ENCODE results near the gene KAT8. TPM values are rescaled to one million over a fixed set of nuclear protein-coding genes. Genes with fewer than 3 reads are reported as not detected.
A peak's percentile ranks its signal among the peaks of the same experiment; 100 is the strongest.

The KAT8 gene
- total and polyA plus RNA-seq, 2 of the 4 experiments (the other 2 are of a cell fraction): 19.4 to 27.4 TPM

DNA sequence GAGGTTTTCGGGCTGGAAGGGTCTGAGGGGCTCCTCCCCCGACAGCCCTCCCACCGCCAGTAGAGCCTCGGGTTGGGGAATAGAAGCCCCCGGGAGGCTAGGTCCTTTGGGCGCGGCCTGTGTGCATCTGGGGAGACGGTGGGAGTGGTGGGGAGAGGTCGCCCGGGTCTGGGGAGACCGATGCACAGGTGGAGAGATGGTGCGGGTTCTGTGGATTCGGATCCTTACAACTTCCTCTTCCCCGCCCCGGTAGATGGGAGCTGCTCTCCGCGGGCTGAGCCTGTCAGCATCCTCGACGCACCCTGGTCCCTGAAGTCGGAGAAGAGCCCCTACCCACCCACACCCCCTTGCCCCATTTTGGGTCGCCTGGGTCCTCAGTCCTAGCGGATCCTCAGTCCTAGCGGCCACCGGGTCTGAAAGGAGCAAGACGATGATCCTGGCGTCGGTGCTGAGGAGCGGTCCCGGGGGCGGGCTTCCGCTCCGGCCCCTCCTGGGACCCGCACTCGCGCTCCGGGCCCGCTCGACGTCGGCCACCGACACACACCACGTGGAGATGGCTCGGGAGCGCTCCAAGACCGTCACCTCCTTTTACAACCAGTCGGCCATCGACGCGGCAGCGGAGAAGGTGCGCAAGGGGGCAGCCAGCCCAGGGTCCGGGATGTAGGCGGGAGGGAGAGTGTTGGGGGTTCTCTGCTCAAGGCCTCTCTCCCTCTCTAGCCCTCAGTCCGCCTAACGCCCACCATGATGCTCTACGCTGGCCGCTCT is 8.5 kb upstream of the KAT8 start:
- ChIA-PET CTCF (no interaction called here), POLR2A (ENCODE audit: unreplicated experiment) (no interaction called here)
- Histone ChIP-seq H4K5ac (ENCODE audit: low read depth, low read length) (no peak overlapping the region), H2BK5ac (ENCODE audit: low read depth, low read length, poor library complexity, severe bottlenecking) (peak overlapping the region; percentile 79), H3K23ac (ENCODE audit: low read depth, low read length) (peak overlapping the region; percentile 38; the same call in 1 of the 2 replicates), H4K8ac (ENCODE audit: low read depth in 2 of 2, low read length in 2 of 2) (peak overlapping the region; percentile 67 to 98; a peak in 2 of 4 replicates), H3K9me1 (ENCODE audit: insufficient read depth, low read length) (peaks cover 11% of the 10 kb centered on the region; the same call in 1 of the 2 replicates), H2BK120ac (ENCODE audit: low read depth, low read length) (no peak overlapping the region), H4K91ac (ENCODE audit: insufficient read depth, low read depth, low read length) (peak overlapping the region; percentile 43; the same call in 1 of the 2 replicates), H3K18ac (ENCODE audit: low read depth, low read length) (no peak overlapping the region), H3K27me3 (ENCODE audit: control insufficient read depth, insufficient read depth, low read length) (no peaks in the 10 kb centered on the region), H3K14ac (replicated peaks; ENCODE audit: low read depth, low read length) (peak overlapping the region; percentile 45), H3K4me3 (ENCODE audit: insufficient read depth, low read depth, low read length) (peak overlapping the region; percentile 85), H3K4me1 (ENCODE audit: control insufficient read depth, insufficient read depth, low read length) (peaks cover 5% of the 10 kb centered on the region), H2AFZ (replicated peaks; ENCODE audit: low read length, poor library complexity) (peak overlapping the region; percentile 95), H3K56ac (ENCODE audit: extremely low read depth, insufficient read depth, low read length) (no peak overlapping the region), H3K4ac (ENCODE audit: low read depth, low read length) (peak overlapping the region; percentile 39; the same call in 1 of the 2 replicates), H3K9me3 (ENCODE audit: control insufficient read depth, insufficient read depth, low read length) (no peaks in the 10 kb centered on the region), H2BK15ac (ENCODE audit: low read depth, low read length) (no peak overlapping the region), H3K9ac (ENCODE audit: low read depth, low read length) (peak overlapping the region; percentile 75), H2AK5ac (ENCODE audit: low read depth, low read length) (peak overlapping the region; percentile 78), H4K20me1 (ENCODE audit: insufficient read depth, low read length) (no peaks in the 10 kb centered on the region; the same call in 1 of the 2 replicates), H2BK20ac (ENCODE audit: low read depth, low read length) (no peak overlapping the region), H3K4me2 (ENCODE audit: low read depth, low read length) (peak overlapping the region; percentile 93), H3K79me1 (ENCODE audit: low read depth in 1 of 2, low read length in 2 of 2) (peaks cover 18 to 41% of the 10 kb centered on the region in 2 experiments), H3K27ac (ENCODE audit: insufficient read depth, low read length) (peak overlapping the region; percentile 76; the same call in 1 of the 2 replicates), H3K36me3 (ENCODE audit: control insufficient read depth, insufficient read depth, low read length) (peaks cover 40% of the 10 kb centered on the region), H2AK9ac (replicated peaks; ENCODE audit: low read depth, low read length, poor library complexity) (peak overlapping the region; percentile 95)
- TF ChIP-seq POLR2A (IDR thresholded peaks at IDR 0.05; ENCODE audit: low read depth, low read length) (no peak), MAZ (IDR thresholded peaks at IDR 0.05; ENCODE audit: borderline replicate concordance, low read depth, low read length) (0 out of 2 replicates have a peak, but pooled peaks have one; percentile 0)
- BruUV-seq (replicated peaks): TSS peak; percentile 86
- intact Hi-C loops (cut with micrococcal nuclease) (no loop called here), dilution Hi-C loops (cut with HindIII; ENCODE audit: low sequenced_read_pairs, unreplicated experiment) (no loop called here), in situ Hi-C loops (cut with MboI; ENCODE audit: low sequenced_read_pairs) (no loop called here)
- WGBS, 2 experiments (ENCODE audit: extremely low coverage in 2 of 2, insufficient read length in 1 of 2): 47% methylated on average over 12 of the region's 57 CpGs; no CpG with 5 or more reads in 1 of the 2 experiments
- DNase-seq: no peak
- peak; percentile 2; the same call in 1 of the 2 replicates for ATAC-seq (ENCODE audit: low read depth)
